Measurements from ENCODE around the gene DISP2. TPM values are rescaled to one million over a fixed set of nuclear protein-coding genes. Genes with fewer than 3 reads are reported as not detected.

Gene DISP2
- total RNA-seq, 1 experiment from 2014 or later, result 0.35 TPM

DNA sequence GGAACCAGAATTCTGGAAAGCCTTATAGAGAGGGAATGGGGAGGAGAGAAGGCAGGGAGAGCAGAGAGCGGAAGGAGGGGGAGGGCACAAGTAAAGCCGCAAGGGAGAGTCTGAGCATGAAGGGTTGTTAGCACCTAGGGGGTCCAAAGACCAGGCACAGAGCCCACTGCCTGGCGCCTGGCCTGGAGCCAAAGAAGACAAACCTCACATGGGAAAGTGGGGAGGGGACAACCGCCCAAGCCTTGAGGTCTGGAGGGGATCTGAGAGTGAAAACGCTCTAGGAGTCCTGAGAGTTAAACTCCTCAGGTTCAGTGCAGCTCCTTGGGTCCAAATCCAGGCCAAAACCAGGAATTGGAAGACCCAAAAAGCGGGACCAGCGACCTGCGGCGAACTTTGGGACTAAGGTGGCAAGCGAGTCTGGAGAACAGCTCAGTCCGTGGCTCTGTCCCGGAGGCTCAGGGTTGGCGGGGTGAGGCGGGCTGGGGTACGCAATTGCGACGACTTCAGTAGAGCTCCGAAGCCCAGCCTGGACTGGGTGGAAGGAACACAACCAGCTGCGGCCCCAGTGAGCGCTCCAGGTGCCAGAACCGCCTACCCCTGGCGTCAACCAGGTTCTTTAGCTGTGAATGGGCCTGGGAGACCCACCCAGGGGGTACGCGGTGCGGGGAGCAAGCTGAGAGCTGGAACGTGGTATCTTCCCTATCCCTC lies 35.3 kb upstream of the DISP2 start:
- Histone ChIP-seq H3K4me3 (peak overlapping the region; percentile 56; the same call in 1 of the 2 replicates), H3K4me2 (peak overlapping the region; percentile 59), H3K4me1 (replicated peaks; ENCODE audit: insufficient read depth) (peaks cover 10% of the 10 kb centered on the region; the same call in 1 of the 2 replicates), H3K9me2 (ENCODE audit: insufficient read depth) (no peaks in the 10 kb centered on the region), H4K20me1 (ENCODE audit: insufficient read depth) (no peaks in the 10 kb centered on the region), H3K36me3 (ENCODE audit: low read depth) (no peaks in the 10 kb centered on the region), H3K9me3 (ENCODE audit: insufficient read depth, low read depth) (no peaks in the 10 kb centered on the region), H3K27me3 (ENCODE audit: insufficient read depth, low read depth) (no peaks in the 10 kb centered on the region), H2AFZ (no peak overlapping the region), H3K79me2 (ENCODE audit: low read depth) (0 out of 2 replicates have a peak, but pooled peaks cover 2% of the 10 kb centered on the region), H3F3A (ENCODE audit: insufficient read depth, low read depth) (no peaks in the 10 kb centered on the region), H3K27ac (no peak overlapping the region)
- TF ChIP-seq EZH2 (IDR thresholded peaks at IDR 0.05; ENCODE audit: low read depth), result no peak
- TF ChIP-seq, protein P1, sequence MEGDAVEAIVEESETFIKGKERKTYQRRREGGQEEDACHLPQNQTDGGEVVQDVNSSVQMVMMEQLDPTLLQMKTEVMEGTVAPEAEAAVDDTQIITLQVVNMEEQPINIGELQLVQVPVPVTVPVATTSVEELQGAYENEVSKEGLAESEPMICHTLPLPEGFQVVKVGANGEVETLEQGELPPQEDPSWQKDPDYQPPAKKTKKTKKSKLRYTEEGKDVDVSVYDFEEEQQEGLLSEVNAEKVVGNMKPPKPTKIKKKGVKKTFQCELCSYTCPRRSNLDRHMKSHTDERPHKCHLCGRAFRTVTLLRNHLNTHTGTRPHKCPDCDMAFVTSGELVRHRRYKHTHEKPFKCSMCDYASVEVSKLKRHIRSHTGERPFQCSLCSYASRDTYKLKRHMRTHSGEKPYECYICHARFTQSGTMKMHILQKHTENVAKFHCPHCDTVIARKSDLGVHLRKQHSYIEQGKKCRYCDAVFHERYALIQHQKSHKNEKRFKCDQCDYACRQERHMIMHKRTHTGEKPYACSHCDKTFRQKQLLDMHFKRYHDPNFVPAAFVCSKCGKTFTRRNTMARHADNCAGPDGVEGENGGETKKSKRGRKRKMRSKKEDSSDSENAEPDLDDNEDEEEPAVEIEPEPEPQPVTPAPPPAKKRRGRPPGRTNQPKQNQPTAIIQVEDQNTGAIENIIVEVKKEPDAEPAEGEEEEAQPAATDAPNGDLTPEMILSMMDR (conservative IDR thresholded peaks at IDR 0.05), result no peak
- ChIA-PET CTCF (interaction anchor here (0.6 to 1.2 kb wide), 7 partner anchors 9 to 117 kb away, joined by 3 to 6 read pairs (median 5); no protein-coding TSS in a partner anchor), POLR2A (ENCODE audit: unreplicated experiment) (interaction anchor here (0.6 kb wide), 1 partner anchor 414 kb away, joined by 4 read pairs; no protein-coding TSS in a partner anchor)
- no TSS peak for BruUV-seq (replicated peaks)
- intact Hi-C loops (cut with micrococcal nuclease; ENCODE audit: unreplicated experiment), result loop anchor here (1.0 to 5.0 kb wide), 2 partner anchors 40 to 98 kb away; partner anchors contain the start of gene ANKRD63
- no peak for DNase-seq

DNA sequence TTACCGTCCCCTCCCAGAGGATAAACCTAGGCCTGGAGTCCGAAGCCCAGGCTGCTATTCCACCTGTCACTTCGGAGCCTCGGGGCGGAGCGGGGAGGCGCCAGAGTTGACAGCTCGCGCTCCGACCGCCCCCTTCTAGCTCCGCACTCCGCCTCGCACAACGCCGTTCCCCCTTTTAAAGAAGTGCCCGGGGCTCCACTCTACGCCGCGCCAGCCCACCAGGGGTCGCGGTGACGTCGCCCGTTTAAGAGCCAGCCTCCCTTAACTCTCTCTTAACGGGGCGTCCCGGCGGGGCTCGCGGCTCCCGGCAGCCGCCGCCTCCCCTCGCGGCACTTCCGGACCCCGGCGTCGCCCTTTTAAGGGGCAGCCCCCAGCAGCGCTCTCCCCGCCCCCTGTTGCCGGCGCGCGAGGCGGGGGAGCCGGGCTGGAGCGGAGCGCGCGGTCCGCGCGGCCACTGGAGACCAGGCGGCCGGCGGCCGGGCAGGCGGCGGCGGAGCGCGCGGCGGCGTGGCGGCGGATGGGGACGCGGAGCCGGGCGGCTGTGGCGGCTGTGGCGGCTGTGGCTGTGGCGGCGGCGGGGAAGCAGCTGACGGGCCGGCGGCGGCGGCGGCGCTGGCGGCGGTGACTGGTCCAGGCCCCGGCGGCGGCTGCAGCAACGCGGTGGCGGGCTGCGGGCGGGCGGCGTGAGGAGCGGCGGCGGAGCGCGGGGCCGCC lies 34.6 kb upstream of the DISP2 start, which contains the start of gene INAFM2:
Gene INAFM2, plus strand, starts transcription at position 454 of the 714 bp plus-strand sequence. CDS start 364 bp downstream, outside the sequence.
- Histone ChIP-seq H3K9me3 (ENCODE audit: insufficient read depth, low read depth) (no peaks in the 10 kb centered on the region), H3K4me2 (peak within 1 kb of the TSS; percentile 79), H3K79me2 (ENCODE audit: low read depth) (0 out of 2 replicates have a peak, but pooled peaks cover 2% of the 10 kb centered on the region), H3K4me1 (replicated peaks; ENCODE audit: insufficient read depth) (peaks cover 10% of the 10 kb centered on the region; the same call in 1 of the 2 replicates), H4K20me1 (ENCODE audit: insufficient read depth) (no peaks in the 10 kb centered on the region), H3K9me2 (ENCODE audit: insufficient read depth) (no peaks in the 10 kb centered on the region), H3K36me3 (ENCODE audit: low read depth) (no peaks in the 10 kb centered on the region), H3K27ac (no peak within 1 kb of the TSS), H2AFZ (peak within 1 kb of the TSS; percentile 64; the same call in 1 of the 2 replicates), H3K4me3 (peak within 1 kb of the TSS; percentile 59), H3F3A (ENCODE audit: insufficient read depth, low read depth) (peaks cover 4% of the 10 kb centered on the region; the same call in 1 of the 2 replicates), H3K27me3 (ENCODE audit: insufficient read depth, low read depth) (no peaks in the 10 kb centered on the region)
- ChIA-PET CTCF (interaction anchor here (0.6 to 1.2 kb wide), 7 partner anchors 10 to 116 kb away, joined by 3 to 6 read pairs (median 5); no protein-coding TSS in a partner anchor), POLR2A (ENCODE audit: unreplicated experiment) (interaction anchor here (0.6 kb wide), 1 partner anchor 413 kb away, joined by 4 read pairs; no protein-coding TSS in a partner anchor)
- no TSS peak for BruUV-seq (replicated peaks)
- peak; percentile 59 to 81 for DNase-seq
- no peak for TF ChIP-seq EZH2 (IDR thresholded peaks at IDR 0.05; ENCODE audit: low read depth)
- TF ChIP-seq, protein P1 (conservative IDR thresholded peaks at IDR 0.05), result peak; percentile 50
- intact Hi-C loops (cut with micrococcal nuclease; ENCODE audit: unreplicated experiment), result loop anchor here (1.0 to 5.0 kb wide), 2 partner anchors 41 to 97 kb away; partner anchors contain the start of gene ANKRD63
